PC-3 (cell line): Measurements from ENCODE around the gene LIN7B.

ENCODE experiments used
- CTCF ChIP-seq: fragments of 300-600 bp; sonication (generic); conservative IDR thresholded peaks from 2 replicates; pipeline ENCODE4 v1.5.1; 2017; ENCODE audit warnings: antibody characterized with exemption, low read depth, mild to moderate bottlenecking, low read length
- EZH2 ChIP-seq: fragments of 300-600 bp; sonication (generic); IDR thresholded peaks from one replicate; pipeline ENCODE4 v1.6.1; 2017; ENCODE audit warnings: antibody characterized with exemption, mild to moderate bottlenecking, low read length; ENCODE audit not compliant: unreplicated experiment

- no peak for TF ChIP-seq CTCF
- no peak for TF ChIP-seq EZH2
Measured at GRCh38 chr19:49150944-49151243, 36.7 kb downstream of the LIN7B start.
